Spleen (tissue), 3 donors: ENCODE results near the gene MALT1.

Experiments used
- POLR2A ChIP-seq, 3 donors: fragments of 450-650 bp; IDR thresholded peaks; one replicate each; pipeline ENCODE4 v1.5.1; 2017; ENCODE audit warnings: antibody characterized with exemption in 3 of 3, mild to moderate bottlenecking in 1 of 3
- POLR2AphosphoS5 ChIP-seq, 3 donors: sonication (generic); formaldehyde crosslinking; IDR thresholded peaks; one replicate each; pipeline ENCODE4 v1.5.1; 2017; ENCODE audit warnings: antibody characterized with exemption in 3 of 3

DNA sequence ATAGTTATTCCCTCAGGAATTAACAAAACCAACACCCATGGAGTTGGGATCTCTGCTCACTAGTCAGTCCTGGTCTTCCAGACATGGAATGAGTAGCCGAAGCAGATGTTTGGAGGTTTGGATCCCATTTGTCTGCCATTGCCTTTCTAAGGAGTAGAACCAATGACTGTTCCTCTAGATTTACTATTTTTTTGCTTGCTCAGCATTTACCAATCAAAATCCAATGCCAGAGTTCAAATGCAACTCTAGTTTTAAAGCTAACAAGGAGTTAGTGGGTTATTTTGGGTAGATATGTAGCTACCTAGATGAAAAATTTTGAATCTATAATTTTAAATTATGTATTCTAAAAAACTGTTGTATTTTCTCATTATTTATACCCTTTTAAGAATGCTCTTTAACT, 62.6 kb downstream of the MALT1 start:
- TF ChIP-seq POLR2A (IDR thresholded peaks at IDR 0.05) = no peak
- TF ChIP-seq POLR2AphosphoS5 (IDR thresholded peaks at IDR 0.05) = no peak
